HepG2 (cell line): ENCODE data around the gene ENTPD7. TPM values are rescaled to one million over a fixed set of nuclear protein-coding genes. Genes with fewer than 3 reads are reported as not detected.

Experiments used
- ATAD3A ChIP-seq: sonication (generic); formaldehyde crosslinking; IDR thresholded peaks from 2 replicates; pipeline ENCODE4 v1.4.0; 2020; ENCODE audit warnings: missing genetic modification reagents
- BRF2 ChIP-seq: sonication (generic); formaldehyde crosslinking; IDR thresholded peaks from 2 replicates; pipeline ENCODE4 v1.8.1; 2022; ENCODE audit warnings: mild to moderate bottlenecking, missing genetic modification reagents
- CEBPG ChIP-seq: IDR thresholded peaks from 2 replicates; pipeline ENCODE4 v1.6.1; 2016
- HIVEP1 ChIP-seq: sonication (generic); formaldehyde crosslinking; IDR thresholded peaks from 2 replicates; pipeline ENCODE4 v1.4.0; 2020; ENCODE audit warnings: mild to moderate bottlenecking, missing genetic modification reagents
- KIAA2018 ChIP-seq: sonication (generic); formaldehyde crosslinking; IDR thresholded peaks from 2 replicates; pipeline ENCODE4 v1.5.0; 2020; ENCODE audit warnings: mild to moderate bottlenecking, missing genetic modification reagents, borderline replicate concordance
- MED8 ChIP-seq: sonication (generic); formaldehyde crosslinking; IDR thresholded peaks from 2 replicates; pipeline ENCODE4 v1.8.1; 2023; ENCODE audit warnings: mild to moderate bottlenecking, missing genetic modification reagents; ENCODE audit not compliant: insufficient replicate concordance
- PLRG1 ChIP-seq: fragments of 450-650 bp; conservative IDR thresholded peaks from 2 replicates; pipeline ENCODE4 v1.6.1; 2016
- SPEN ChIP-seq: sonication (generic); formaldehyde crosslinking; IDR thresholded peaks from 2 replicates; pipeline ENCODE4 v1.5.1; 2020; ENCODE audit warnings: low read depth, mild to moderate bottlenecking, missing genetic modification reagents
- ZEB1 ChIP-seq: IDR thresholded peaks from 2 replicates; pipeline ENCODE4 v1.6.1; 2012; ENCODE audit warnings: mild to moderate bottlenecking, low read depth, inconsistent platforms; ENCODE audit not compliant: insufficient replicate concordance
- ZNF350 ChIP-seq: sonication (generic); formaldehyde crosslinking; IDR thresholded peaks from 2 replicates; pipeline ENCODE4 v1.4.0; 2020; ENCODE audit warnings: mild to moderate bottlenecking, low read depth, missing genetic modification reagents, borderline replicate concordance
- ZNF569 ChIP-seq: sonication (generic); formaldehyde crosslinking; IDR thresholded peaks from 2 replicates; pipeline ENCODE4 v1.5.0; 2020; ENCODE audit warnings: mild to moderate bottlenecking, missing genetic modification reagents, moderate library complexity, borderline replicate concordance
- ZNF605 ChIP-seq: sonication (generic); formaldehyde crosslinking; IDR thresholded peaks from 2 replicates; pipeline ENCODE4 v1.8.0; 2022; ENCODE audit warnings: mild to moderate bottlenecking, missing genetic modification reagents
- polyA plus RNA-seq, 8 experiments: library from polyadenylated mRNA; depleted of rRNA in 3 of 8; stranded (reverse) in 7 of 8; unstranded in 1 of 8; fragments of >200 nt; fragmentation: Illumina TruSeq in 4 of 8; extraction: Trizol in 4 of 8; gene quantifications; 2 replicates each; pipeline versions ENCODE4 v1.2.1 to v1.2.3, GENCODE V29; 2011 to 2016; ENCODE audit warnings: low read depth in 4 of 8, missing spikeins in 1 of 8, mixed read lengths in 1 of 8; ENCODE audit not compliant: insufficient read depth in 1 of 8
- total RNA-seq, 5 experiments: library from RNA; depleted of rRNA; stranded (reverse); fragments of >200 nt; fragmentation: Illumina TruSeq; extraction: Trizol; gene quantifications; 2 replicates each; pipeline ENCODE4 v1.2.3, GENCODE V29; 2016; ENCODE audit warnings: low read depth in 1 of 5

Gene ENTPD7
- total and polyA plus RNA-seq, 2 of the 13 experiments (the other 11 are each of a cell fraction or from before 2014, with no cell fraction given), result 7.6 to 36.5 TPM

DNA sequence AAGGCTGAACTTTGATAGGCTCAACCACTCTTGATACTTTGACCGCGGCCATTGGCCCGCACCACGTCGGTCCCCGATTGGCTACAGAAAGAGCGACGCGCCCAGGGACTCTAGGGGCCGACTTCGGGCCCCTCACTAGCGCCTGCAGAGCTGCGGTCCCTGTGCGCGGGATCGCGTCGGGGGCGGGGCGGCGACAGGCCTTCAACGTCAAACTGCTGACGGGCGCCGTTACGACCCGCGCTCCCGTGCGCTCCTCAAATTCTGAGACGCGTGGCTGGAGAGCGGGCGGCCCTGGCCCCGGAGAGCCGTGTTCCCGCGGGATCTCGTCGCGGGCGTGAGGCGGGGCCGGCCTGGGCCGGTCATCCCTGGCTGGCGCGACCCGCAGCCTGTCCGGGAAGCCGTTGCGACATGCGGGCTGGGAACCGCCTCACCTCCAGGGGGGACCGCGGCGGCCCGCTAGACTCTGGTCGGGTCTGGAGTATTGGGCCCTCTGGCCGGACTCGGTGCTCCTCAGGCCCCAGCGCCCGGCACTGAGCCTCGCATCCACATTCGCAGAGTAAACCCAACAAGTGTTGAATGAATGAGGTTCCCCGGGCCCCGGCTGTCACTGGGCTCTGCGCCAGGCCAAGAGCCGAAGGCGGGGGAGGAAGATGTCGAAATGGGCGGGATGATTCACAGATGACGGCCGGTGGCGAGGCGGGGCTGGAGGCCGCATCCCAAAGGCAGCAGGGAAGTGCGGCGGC is 38.4 kb upstream of the ENTPD7 start (continued):
- TF ChIP-seq MED8 (CRISPR knock-in tag), result peak; percentile 85
- no peak for TF ChIP-seq PLRG1
- peak; percentile 91 for TF ChIP-seq ZNF350 (CRISPR knock-in tag)
- TF ChIP-seq CEBPG, result peak; percentile 84
- peak; percentile 96 for TF ChIP-seq HIVEP1 (CRISPR knock-in tag)
- TF ChIP-seq ZNF605 (CRISPR knock-in tag), result peak; percentile 90
- TF ChIP-seq ATAD3A (CRISPR knock-in tag), result no peak
- peak; percentile 46 for TF ChIP-seq SPEN (CRISPR knock-in tag)
- no peak for TF ChIP-seq ZEB1
- TF ChIP-seq BRF2 (CRISPR knock-in tag), result peak; percentile 76; the same call in 1 of the 2 replicates
- TF ChIP-seq ZNF569 (CRISPR knock-in tag), result no peak
- TF ChIP-seq KIAA2018, result peak; percentile 54; the same call in 1 of the 2 replicates
